HAP-1 (cell line): Measurements from ENCODE around the gene NECAB2.

Experiments
- DNase-seq, 2 experiments: peaks; one replicate each; pipeline ENCODE4 v3.0.0-alpha.2; 2016 to 2020; ENCODE audit warnings: low spot score in 2 of 2
- H3K27me3 ChIP-seq: fragments of 250-450 bp; sonication (Bioruptor Pico); 2 replicates; pipeline ENCODE4 v1.5.1; 2020; ENCODE audit warnings: low read depth, mild to moderate bottlenecking, moderate library complexity
- H3K36me3 ChIP-seq: fragments of 250-450 bp; sonication (Bioruptor Pico); replicated peaks from 2 replicates; pipeline ENCODE4 v1.5.1; 2020; ENCODE audit warnings: mild to moderate bottlenecking
- H3K4me1 ChIP-seq: fragments of 250-450 bp; sonication (Bioruptor Pico); 2 replicates; pipeline ENCODE4 v1.5.1; 2020; ENCODE audit warnings: mild to moderate bottlenecking
- H3K4me3 ChIP-seq: fragments of 250-450 bp; sonication (Bioruptor Pico); 2 replicates; pipeline ENCODE4 v1.5.1; 2020; ENCODE audit warnings: mild to moderate bottlenecking, moderate library complexity
- H3K9me3 ChIP-seq: fragments of 250-450 bp; sonication (Bioruptor Pico); 2 replicates; pipeline ENCODE4 v1.5.1; 2020; ENCODE audit warnings: mild to moderate bottlenecking, moderate library complexity
- in situ Hi-C: fragments of 300-500 bp; cut with MboI; formaldehyde crosslinking; loops from 3 replicates; pipeline ENCODE4 v1.14.3; 2020; ENCODE audit warnings: low sequenced_read_pairs, inconsistent platforms, mixed read lengths

The NECAB2 gene

DNA sequence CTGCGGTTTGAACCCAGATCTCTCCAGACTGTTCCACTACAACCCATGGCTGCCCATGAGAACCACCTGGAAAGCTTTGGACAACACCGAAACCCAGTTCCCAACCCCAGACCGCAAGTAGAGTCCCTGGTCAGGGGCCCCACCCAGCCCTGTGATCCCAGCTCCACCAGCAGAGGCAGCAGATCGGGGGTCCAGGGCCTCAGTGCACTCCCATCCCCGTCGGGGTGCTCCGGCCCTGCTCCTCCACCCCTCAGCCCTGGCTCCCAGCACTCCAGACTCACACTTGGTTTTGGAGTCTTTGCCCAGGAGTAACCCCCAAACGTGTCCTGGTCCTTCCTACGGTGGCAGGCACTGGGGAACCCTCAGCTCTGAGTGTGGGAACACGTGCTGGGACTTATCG is 35.7 kb upstream of the NECAB2 start:
- Histone ChIP-seq H3K27me3 (no peaks in the 10 kb centered on the region), H3K36me3 (no peaks in the 10 kb centered on the region), H3K9me3 (no peaks in the 10 kb centered on the region), H3K4me3 (no peak overlapping the region), H3K4me1 (peaks cover 3% of the 10 kb centered on the region; the same call in 1 of the 2 replicates)
- DNase-seq = no peak
- in situ Hi-C loops = no loop called here

DNA sequence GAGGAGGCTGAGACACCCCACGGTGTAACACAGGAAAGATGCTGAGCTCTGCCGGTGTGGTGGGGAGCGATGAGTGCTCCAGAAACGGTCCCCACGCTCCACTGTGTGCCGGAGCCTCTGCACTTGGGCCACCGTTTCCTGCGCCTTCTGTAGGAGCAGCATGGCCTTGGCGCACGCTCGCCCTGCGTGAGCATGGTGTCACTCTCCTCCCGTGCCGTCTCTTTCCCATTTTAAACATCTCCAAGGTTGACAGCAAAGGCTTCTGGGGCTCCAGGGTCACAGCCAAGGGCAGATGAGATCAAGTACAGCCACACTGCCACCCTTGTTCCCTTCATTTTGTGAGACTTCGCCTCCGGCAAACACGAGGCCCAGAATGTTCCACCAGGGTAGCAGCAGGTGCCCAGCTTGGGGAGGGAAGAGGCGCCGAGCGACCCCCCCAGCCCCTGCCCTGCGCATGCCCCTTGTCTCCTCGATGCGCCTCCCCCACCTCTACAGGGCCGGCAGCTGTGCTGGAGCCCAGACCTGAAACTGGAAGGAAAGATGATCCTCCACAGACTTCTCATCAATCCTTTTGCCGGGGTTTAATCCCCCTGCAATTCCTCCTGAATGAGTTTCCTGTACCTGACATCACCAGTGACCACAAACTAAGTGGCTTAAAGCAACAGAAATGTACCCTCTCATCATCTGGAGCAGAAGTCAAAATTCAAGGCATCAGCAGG is 34.9 kb upstream of the NECAB2 start:
- Histone ChIP-seq H3K27me3 (no peaks in the 10 kb centered on the region), H3K36me3 (no peaks in the 10 kb centered on the region), H3K4me1 (no peaks in the 10 kb centered on the region), H3K9me3 (no peaks in the 10 kb centered on the region), H3K4me3 (no peak overlapping the region)
- DNase-seq = no peak
- in situ Hi-C loops = no loop called here

DNA sequence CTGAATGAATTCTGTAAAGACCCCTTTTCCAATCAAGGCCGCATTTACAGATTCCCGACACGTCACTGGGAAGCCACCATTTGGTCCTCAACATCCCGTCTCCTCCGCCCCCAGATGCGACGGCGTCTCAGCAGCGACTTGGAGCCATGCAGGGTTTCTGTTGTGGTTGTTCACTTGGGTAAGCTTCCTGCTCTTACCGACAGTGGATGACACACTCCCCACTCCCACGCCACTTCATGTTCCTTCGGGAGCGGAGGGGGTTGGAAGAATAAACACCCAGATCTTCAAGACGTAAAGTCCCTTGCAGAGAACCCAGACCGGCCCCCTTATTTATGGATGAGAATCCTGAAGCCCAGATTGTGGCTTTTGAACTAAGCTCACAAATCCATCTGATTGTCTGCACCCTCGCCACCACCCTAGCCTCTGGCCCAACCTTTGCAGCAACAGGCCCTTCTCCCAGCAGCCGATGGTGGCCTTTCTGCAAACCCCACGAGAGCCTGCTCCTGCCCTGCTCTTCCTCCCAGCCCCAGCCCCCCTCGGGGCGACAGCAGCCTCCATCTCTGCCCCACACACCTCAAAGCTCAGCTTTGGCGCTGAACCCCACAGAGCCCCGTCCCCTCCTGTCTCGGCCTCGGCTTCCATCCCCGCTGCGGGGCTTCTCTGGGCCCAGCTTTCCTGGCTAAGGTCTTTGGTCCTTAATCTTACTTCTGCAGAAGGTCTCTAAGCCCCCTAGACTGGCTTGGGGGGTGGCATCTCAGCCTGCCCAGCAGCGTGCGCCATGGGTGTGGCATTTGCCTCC is 34.0 kb upstream of the NECAB2 start:
- in situ Hi-C loops = no loop called here
- no peaks in the 10 kb centered on the region for H3K4me1 ChIP-seq
- DNase-seq = no peak
- H3K4me3 ChIP-seq = no peak overlapping the region
- H3K36me3 ChIP-seq = no peaks in the 10 kb centered on the region
- H3K27me3 ChIP-seq = no peaks in the 10 kb centered on the region
- H3K9me3 ChIP-seq = no peaks in the 10 kb centered on the region

GRCh38 chr16:83934684-83934977 is 33.4 kb upstream of the NECAB2 start:
- no peaks in the 10 kb centered on the region for H3K4me1 ChIP-seq
- H3K4me3 ChIP-seq = no peak overlapping the region
- no peaks in the 10 kb centered on the region for H3K27me3 ChIP-seq
- in situ Hi-C loops = no loop called here
- DNase-seq = no peak
- no peaks in the 10 kb centered on the region for H3K36me3 ChIP-seq
- H3K9me3 ChIP-seq = no peaks in the 10 kb centered on the region

GRCh38 chr16:83935005-83935857 is 32.8 kb upstream of the NECAB2 start:
- Histone ChIP-seq H3K4me3 (no peak overlapping the region), H3K27me3 (no peaks in the 10 kb centered on the region), H3K36me3 (no peaks in the 10 kb centered on the region), H3K4me1 (no peaks in the 10 kb centered on the region), H3K9me3 (no peaks in the 10 kb centered on the region)
- no peak for DNase-seq
- in situ Hi-C loops = no loop called here

DNA sequence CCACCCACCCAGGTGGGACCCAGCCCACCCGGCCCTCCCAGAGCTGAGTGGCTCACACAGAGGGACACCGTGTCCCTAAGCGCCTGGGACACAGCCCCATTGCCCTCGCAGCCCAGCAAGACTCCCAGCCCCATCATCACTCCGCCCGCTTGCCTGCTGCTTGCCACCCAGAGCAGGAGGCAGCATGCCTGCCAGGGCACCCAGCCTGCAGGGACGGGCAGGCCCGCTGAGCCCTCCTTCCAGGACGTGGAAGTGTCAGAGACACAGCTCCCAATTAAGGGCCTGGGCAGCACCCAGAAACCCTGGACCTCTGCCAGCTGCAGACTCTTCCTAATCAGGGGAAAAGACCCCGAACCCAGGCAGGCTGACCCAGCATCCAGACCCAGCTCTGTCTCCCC is 32.2 kb upstream of the NECAB2 start:
- no peak for DNase-seq
- Histone ChIP-seq H3K4me1 (no peaks in the 10 kb centered on the region), H3K36me3 (no peaks in the 10 kb centered on the region), H3K9me3 (no peaks in the 10 kb centered on the region), H3K27me3 (no peaks in the 10 kb centered on the region), H3K4me3 (no peak overlapping the region)
- in situ Hi-C loops = no loop called here

DNA sequence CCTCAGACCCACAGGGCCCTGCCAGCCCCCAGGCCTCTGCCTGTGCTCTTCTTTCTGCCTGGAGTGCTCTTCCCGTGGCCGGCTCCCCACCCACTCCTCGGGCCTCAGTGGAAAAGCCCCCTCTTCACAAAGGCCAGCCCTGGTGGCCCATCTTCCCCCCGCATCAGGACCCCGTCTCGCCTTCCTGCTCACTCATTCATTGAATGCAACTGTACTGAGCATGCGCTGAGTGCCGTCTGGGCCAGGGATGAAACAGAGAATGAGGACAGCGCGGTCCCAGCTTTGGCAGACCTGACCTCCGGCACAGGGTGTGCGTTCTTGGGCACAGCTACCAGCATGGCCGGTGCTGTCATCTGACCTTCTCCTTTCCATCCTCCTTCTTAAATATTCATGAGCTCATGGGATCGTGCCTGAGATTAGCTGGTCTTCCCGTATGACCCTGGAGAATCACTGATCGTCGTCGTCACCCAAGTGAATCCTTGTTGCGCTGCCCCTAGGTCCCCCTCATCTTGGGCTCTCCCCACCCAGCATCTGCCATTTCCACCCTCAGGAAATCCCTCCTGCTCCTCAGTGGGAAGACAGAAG is 31.4 kb upstream of the NECAB2 start:
- no peak overlapping the region for H3K4me3 ChIP-seq
- H3K27me3 ChIP-seq = no peaks in the 10 kb centered on the region
- in situ Hi-C loops = no loop called here

GRCh38 chr16:83937267-83937666 is 30.8 kb upstream of the NECAB2 start:
- H3K36me3 ChIP-seq = no peaks in the 10 kb centered on the region
- in situ Hi-C loops = no loop called here
- no peaks in the 10 kb centered on the region for H3K9me3 ChIP-seq
- H3K27me3 ChIP-seq = no peaks in the 10 kb centered on the region
- no peaks in the 10 kb centered on the region for H3K4me1 ChIP-seq
- no peak for DNase-seq
- no peak overlapping the region for H3K4me3 ChIP-seq

More for the DNA sequence above, 31.4 kb upstream of the NECAB2 start:
- Histone ChIP-seq H3K9me3 (no peaks in the 10 kb centered on the region), H3K4me1 (no peaks in the 10 kb centered on the region), H3K36me3 (no peaks in the 10 kb centered on the region)
- no peak for DNase-seq

DNA sequence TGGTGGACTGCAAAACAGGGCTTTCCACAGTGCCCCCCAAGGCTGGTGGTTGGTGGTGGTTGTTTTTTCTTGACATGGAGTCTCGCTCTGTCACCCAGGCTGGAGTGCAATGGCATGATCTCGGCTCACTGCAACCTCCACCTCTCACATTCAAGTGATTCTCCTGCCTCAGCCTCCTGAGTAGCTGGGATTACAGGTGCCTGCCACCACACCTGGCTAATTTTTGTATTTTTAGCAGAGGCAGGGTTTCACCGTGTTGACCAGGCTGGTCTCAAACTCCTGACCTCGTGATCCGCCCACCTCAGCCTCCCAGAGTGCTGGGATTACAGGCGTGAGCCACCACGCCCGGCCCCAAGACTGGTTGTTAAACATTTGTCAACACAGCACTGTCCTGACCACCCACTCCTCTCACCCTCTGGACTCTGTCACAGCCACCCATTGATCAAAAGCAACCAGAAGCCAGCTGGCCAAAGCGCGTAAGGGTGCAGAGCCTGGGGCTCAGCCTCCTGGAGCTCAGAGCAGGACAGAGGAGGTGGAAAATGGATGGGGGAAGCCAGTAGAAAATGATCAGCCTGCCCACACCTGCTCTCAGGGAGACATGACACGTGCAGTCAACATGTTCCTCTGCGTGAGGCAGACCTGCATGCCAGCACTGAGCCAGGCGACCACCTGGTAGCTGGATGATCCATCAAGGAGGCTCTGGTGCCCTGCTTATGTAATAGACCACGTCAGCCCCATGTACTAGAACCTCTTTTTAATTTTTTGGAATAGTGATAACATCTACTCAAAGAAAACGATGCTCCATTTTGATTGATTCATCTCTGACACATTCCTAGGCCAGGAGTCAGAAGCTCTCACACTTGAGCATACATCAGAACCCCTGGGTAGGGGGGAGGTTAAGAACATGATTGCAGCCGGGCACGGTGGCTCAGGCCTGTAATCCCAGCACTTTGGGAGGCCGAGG is 29.8 kb upstream of the NECAB2 start:
- Histone ChIP-seq H3K4me3 (no peak overlapping the region), H3K27me3 (no peaks in the 10 kb centered on the region), H3K9me3 (no peaks in the 10 kb centered on the region), H3K4me1 (no peaks in the 10 kb centered on the region), H3K36me3 (no peaks in the 10 kb centered on the region)
- in situ Hi-C loops = no loop called here
- DNase-seq = no peak

- Histone ChIP-seq H3K27me3 (no peaks in the 10 kb centered on the region), H3K9me3 (no peaks in the 10 kb centered on the region), H3K36me3 (no peaks in the 10 kb centered on the region), H3K4me1 (no peaks in the 10 kb centered on the region), H3K4me3 (no peak overlapping the region)
- no peak for DNase-seq
- in situ Hi-C loops = no loop called here
These were observed 28.7 kb upstream of the NECAB2 start for GRCh38 chr16:83939266-83939855.

DNA sequence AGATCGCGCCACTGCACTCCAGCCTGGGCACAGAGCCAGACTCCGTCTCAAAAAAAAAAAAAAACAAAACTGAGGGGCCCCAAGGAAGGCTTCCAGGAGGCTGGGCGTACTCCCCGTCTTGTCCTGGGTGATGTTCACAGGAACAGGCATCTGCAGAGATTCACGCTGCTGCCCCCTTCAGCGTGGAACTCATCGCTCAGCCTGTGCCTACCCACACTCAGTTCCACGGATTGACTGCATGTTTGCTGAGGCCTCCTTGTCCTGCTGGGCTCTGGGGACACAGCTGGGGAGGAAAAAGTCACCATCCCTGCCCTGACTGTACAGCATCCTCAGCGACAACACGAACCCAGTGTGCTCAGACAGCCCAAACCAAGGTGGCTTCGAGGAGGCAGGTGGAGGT is 27.9 kb upstream of the NECAB2 start:
- H3K4me3 ChIP-seq = no peak overlapping the region
- no peaks in the 10 kb centered on the region for H3K36me3 ChIP-seq
- in situ Hi-C loops = no loop called here
- H3K4me1 ChIP-seq = no peaks in the 10 kb centered on the region
- no peak for DNase-seq
- no peaks in the 10 kb centered on the region for H3K27me3 ChIP-seq
- no peaks in the 10 kb centered on the region for H3K9me3 ChIP-seq

DNA sequence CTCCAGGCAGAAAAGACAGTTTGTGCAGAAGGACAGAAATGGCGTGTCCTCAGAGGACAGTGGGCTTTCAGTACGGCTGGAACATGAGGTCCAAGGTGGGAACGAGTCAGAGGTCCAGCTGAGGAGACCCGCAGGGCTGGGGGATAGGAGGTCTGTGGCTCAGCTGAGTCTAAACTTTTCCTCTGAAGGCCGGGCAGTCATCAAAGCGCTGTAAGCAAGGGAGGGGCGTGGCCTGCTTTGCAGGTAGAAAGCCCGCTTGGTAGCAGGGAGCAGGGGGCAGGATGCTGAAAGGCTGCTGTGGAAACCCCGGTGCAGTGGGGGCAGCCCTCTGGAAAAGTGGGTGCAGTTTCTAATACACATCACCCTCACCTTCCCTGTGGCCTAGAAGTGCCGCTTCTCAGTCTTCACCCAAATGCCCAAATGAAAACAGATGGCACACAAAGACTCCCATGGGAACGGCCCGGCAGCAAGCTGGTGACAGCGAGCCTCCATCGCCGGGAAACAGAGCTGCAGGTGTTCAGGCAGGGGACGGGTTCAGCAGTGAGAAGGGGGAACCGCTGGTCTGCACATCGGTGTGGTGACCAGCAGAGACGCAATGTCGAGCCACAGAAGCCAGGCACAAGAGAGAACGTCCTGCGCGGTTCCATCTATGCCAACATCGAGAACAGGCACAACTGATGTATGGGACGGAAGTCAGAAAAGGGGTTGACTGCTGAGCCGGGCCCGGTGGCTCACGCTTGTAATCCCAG is 27.2 kb upstream of the NECAB2 start:
- no peak for DNase-seq
- Histone ChIP-seq H3K36me3 (no peaks in the 10 kb centered on the region), H3K9me3 (no peaks in the 10 kb centered on the region), H3K4me1 (no peaks in the 10 kb centered on the region), H3K27me3 (no peaks in the 10 kb centered on the region), H3K4me3 (no peak overlapping the region)
- in situ Hi-C loops = no loop called here
